H1 (cell line): ENCODE results near the gene SLC36A2. TPM values are rescaled to one million over a fixed set of nuclear protein-coding genes. Genes with fewer than 3 reads are reported as not detected.
A peak's percentile ranks its signal among the peaks of the same experiment; 100 is the strongest.

Source experiments
- CTCF ChIA-PET: fragments of 300-600 bp; sonication (Branson Sonifier 250); formaldehyde crosslinking; loops from one replicate; lab custom pipeline; 2021; ENCODE audit not compliant: partially characterized antibody; lab: Charles Lee
- POLR2A ChIA-PET: fragments of 300-600 bp; sonication (Branson Sonifier 250); formaldehyde crosslinking; loops from one replicate; lab custom pipeline; 2021; ENCODE audit warnings: inconsistent platforms; ENCODE audit not compliant: partially characterized antibody; lab: Charles Lee
- DNase-seq, 2 experiments: peaks; one replicate each; pipeline versions ENCODE4 v3.0.0 to v3.0.0-alpha.2; 2010 to 2022; ENCODE audit warnings: low spot score in 2 of 2, low read depth in 1 of 2, mixed read lengths in 1 of 2
- FAIRE-seq: peaks from 2 replicates; lab custom pipeline; 2011; peaks lifted over from hg19 to GRCh38; lab: Jason Lieb, UNC
- H2AFZ ChIP-seq: 2 replicates; pipeline ENCODE4 v1.8.1; 2012; ENCODE audit warnings: low read length, inconsistent platforms
- H2AK5ac ChIP-seq: 2 replicates; pipeline ENCODE4 v1.6.1; 2013; ENCODE audit warnings: low read depth, low read length
- H2BK120ac ChIP-seq: replicated peaks from 2 replicates; pipeline ENCODE3; 2013; ENCODE audit warnings: low read depth, low read length, inconsistent platforms
- H2BK12ac ChIP-seq: 2 replicates; pipeline ENCODE4 v1.6.1; 2013; ENCODE audit warnings: low read depth, low read length
- H2BK15ac ChIP-seq: 2 replicates; pipeline ENCODE4 v1.6.1; 2013; ENCODE audit warnings: low read length
- H2BK20ac ChIP-seq: 2 replicates; pipeline ENCODE4 v1.6.1; 2013; ENCODE audit warnings: low read length
- H2BK5ac ChIP-seq: 2 replicates; pipeline ENCODE4 v1.6.1; 2013; ENCODE audit warnings: low read depth, low read length
- H3K14ac ChIP-seq: 2 replicates; pipeline ENCODE4 v1.6.1; 2013; ENCODE audit warnings: inconsistent platforms; ENCODE audit not compliant: insufficient read length
- H3K18ac ChIP-seq: 2 replicates; pipeline ENCODE4 v1.6.1; 2013; ENCODE audit warnings: low read length; ENCODE audit errors: extremely low read depth
- H3K23ac ChIP-seq: 2 replicates; pipeline ENCODE4 v1.6.1; 2013; ENCODE audit warnings: inconsistent platforms; ENCODE audit not compliant: insufficient read length
- H3K23me2 ChIP-seq: 2 replicates; pipeline ENCODE4 v1.6.1; 2013; ENCODE audit warnings: low read depth, low read length
- H3K27ac ChIP-seq: 2 replicates; pipeline ENCODE4 v1.6.1; 2011; ENCODE audit warnings: low read depth, low read length, inconsistent platforms
- H3K27me3 ChIP-seq, 4 experiments: replicated peaks in 1 of 4; 1 replicate in 1 of 4; 2 replicates in 3 of 4; pipeline versions ENCODE4 v1.6.1 to v1.8.1; 2011 to 2013; ENCODE audit warnings: low read length in 3 of 4, mild to moderate bottlenecking in 3 of 4, inconsistent platforms in 2 of 4, mixed read lengths in 2 of 4, moderate library complexity in 1 of 4; ENCODE audit not compliant: control insufficient read depth in 3 of 4, insufficient read depth in 3 of 4; ENCODE audit errors: extremely low read depth in 1 of 4
- H3K36me3 ChIP-seq, 4 experiments: 2 replicates each; pipeline versions ENCODE4 v1.6.1 to v1.8.1; 2011 to 2013; ENCODE audit warnings: mild to moderate bottlenecking in 4 of 4, low read length in 3 of 4, moderate library complexity in 2 of 4, control low read depth in 1 of 4, inconsistent platforms in 1 of 4; ENCODE audit not compliant: insufficient read depth in 4 of 4, control insufficient read depth in 2 of 4
- H3K4ac ChIP-seq: replicated peaks from 2 replicates; pipeline ENCODE3; 2013; ENCODE audit warnings: low read length, low read depth, mixed read lengths, inconsistent platforms; ENCODE audit not compliant: insufficient read length
- H3K4me1 ChIP-seq, 4 experiments: replicated peaks in 1 of 4; 1 replicate in 1 of 4; 2 replicates in 3 of 4; pipeline versions ENCODE4 v1.6.1 to v1.8.1; 2011 to 2013; ENCODE audit warnings: low read length in 3 of 4, inconsistent platforms in 2 of 4, mixed read lengths in 1 of 4; ENCODE audit not compliant: insufficient read depth in 4 of 4, control insufficient read depth in 3 of 4
- H3K4me2 ChIP-seq, 2 experiments: 2 replicates each; pipeline versions ENCODE4 v1.6.1 to v1.8.1; 2011 to 2013; ENCODE audit warnings: low read depth in 2 of 2, low read length in 2 of 2, control low read depth in 1 of 2, inconsistent platforms in 1 of 2, mild to moderate bottlenecking in 1 of 2; ENCODE audit not compliant: insufficient read depth in 1 of 2
- H3K4me3 ChIP-seq, 4 experiments: fragments of 200-600, 300-600 bp in 1 of 4; sonication (generic), shearing (Covaris generic), sonication (Bioruptor Twin) in 1 of 4; 2 replicates each; pipeline versions ENCODE4 v1.5.1 to v1.8.1; 2011 to 2016; ENCODE audit warnings: low read length in 4 of 4, low read depth in 3 of 4, control low read depth in 2 of 4, inconsistent platforms in 2 of 4, mild to moderate bottlenecking in 2 of 4, mixed read lengths in 1 of 4, moderate library complexity in 1 of 4; ENCODE audit not compliant: insufficient read depth in 2 of 4; ENCODE audit errors: extremely low read depth in 1 of 4
- H3K56ac ChIP-seq: replicated peaks from 2 replicates; pipeline ENCODE3; 2013; ENCODE audit warnings: low read depth, mild to moderate bottlenecking, mixed read lengths, low read length, inconsistent platforms; ENCODE audit not compliant: insufficient read length
- H3K79me1 ChIP-seq: 2 replicates; pipeline ENCODE4 v1.6.1; 2013; ENCODE audit warnings: low read depth, low read length, control low read depth
- H3K79me2 ChIP-seq, 2 experiments: 2 replicates each; pipeline versions ENCODE4 v1.6.1 to v1.8.1; 2012 to 2013; ENCODE audit warnings: low read length in 2 of 2, mild to moderate bottlenecking in 2 of 2, inconsistent platforms in 1 of 2; ENCODE audit not compliant: insufficient read depth in 2 of 2, control insufficient read depth in 1 of 2
- H3K9ac ChIP-seq, 4 experiments: replicated peaks in 1 of 4; 1 replicate in 1 of 4; 2 replicates in 3 of 4; pipeline versions ENCODE4 v1.6.1 to v1.8.1; 2011 to 2013; ENCODE audit warnings: low read depth in 3 of 4, low read length in 3 of 4, control low read depth in 2 of 4, mild to moderate bottlenecking in 2 of 4, moderate library complexity in 2 of 4, inconsistent platforms in 1 of 4; ENCODE audit errors: extremely low read depth in 1 of 4
- H3K9me3 ChIP-seq, 2 experiments: 2 replicates each; pipeline versions ENCODE4 v1.6.1 to v1.8.1; 2012 to 2013; ENCODE audit warnings: mild to moderate bottlenecking in 2 of 2, moderate library complexity in 2 of 2, control low read depth in 1 of 2, inconsistent platforms in 1 of 2, low read depth in 1 of 2, low read length in 1 of 2, mixed read lengths in 1 of 2; ENCODE audit not compliant: insufficient read depth in 2 of 2
- H4K20me1 ChIP-seq, 2 experiments: replicated peaks in 1 of 2; 2 replicates each; pipeline versions ENCODE3 to v1.8.1; 2011 to 2013; ENCODE audit warnings: inconsistent platforms in 2 of 2, low read length in 2 of 2, mild to moderate bottlenecking in 1 of 2; ENCODE audit not compliant: insufficient read depth in 2 of 2, control insufficient read depth in 1 of 2
- H4K5ac ChIP-seq: 2 replicates; pipeline ENCODE4 v1.6.1; 2013; ENCODE audit warnings: low read length, low read depth, mixed read lengths, inconsistent platforms; ENCODE audit not compliant: insufficient read length
- H4K8ac ChIP-seq: 2 replicates; pipeline ENCODE4 v1.8.0; 2013; ENCODE audit warnings: mild to moderate bottlenecking, moderate library complexity, low read length, inconsistent platforms; ENCODE audit not compliant: insufficient read depth; ENCODE audit errors: extremely low read depth
- H4K91ac ChIP-seq: replicated peaks from 2 replicates; pipeline ENCODE3; 2013; ENCODE audit warnings: low read length, mixed read lengths, inconsistent platforms; ENCODE audit not compliant: insufficient read length
- ASH2L ChIP-seq: fragments of 200-600, 300-600 bp; sonication (generic); IDR thresholded peaks from one replicate; pipeline ENCODE4 v1.7.1; 2017; ENCODE audit warnings: low read length
- KDM4A ChIP-seq: IDR thresholded peaks from one replicate; pipeline ENCODE4 v1.7.1; 2012; ENCODE audit warnings: low read depth, mild to moderate bottlenecking, moderate library complexity, low read length, inconsistent platforms; ENCODE audit not compliant: severe bottlenecking
- KDM5A ChIP-seq: fragments of 200-600 bp; IDR thresholded peaks from 2 replicates; pipeline ENCODE4 v1.7.1; 2012; ENCODE audit warnings: mild to moderate bottlenecking, low read length, inconsistent platforms, mixed read lengths
- NRF1 ChIP-seq: IDR thresholded peaks from 2 replicates; pipeline ENCODE4 v1.6.1; 2011; ENCODE audit warnings: mild to moderate bottlenecking, low read depth, low read length, improper control_type of control experiment
- SAP30 ChIP-seq: fragments of 300-600 bp; sonication (generic); IDR thresholded peaks from 2 replicates; pipeline ENCODE4 v1.7.1; 2012; ENCODE audit warnings: low read length, moderate library complexity, mild to moderate bottlenecking, inconsistent platforms; ENCODE audit not compliant: insufficient read depth, insufficient replicate concordance
- WGBS, 2 experiments: shearing (Covaris generic) in 1 of 2; methylation state at CpG; one replicate each; pipeline versions ENCODE4 v1.1.6 to v1.1.7; 2013 to 2015; ENCODE audit warnings: low lambda C conversion rate in 2 of 2, mixed read lengths in 2 of 2, inconsistent platforms in 1 of 2, low coverage in 1 of 2, missing lambda C conversion rate in 1 of 2; ENCODE audit not compliant: insufficient replicate concordance in 2 of 2, insufficient coverage in 1 of 2, insufficient read length in 1 of 2; ENCODE audit errors: extremely low coverage in 1 of 2, missing lambda C conversion rate in 1 of 2; 5-methylcytosine and 5-hydroxymethylcytosine counted together
- polyA plus RNA-seq, 7 experiments: library from polyadenylated mRNA; depleted of rRNA in 3 of 7; stranded (reverse) in 5 of 7; unstranded in 2 of 7; fragments of >200 nt in 5 of 7; fragments of 200-250 nt in 2 of 7; gene quantifications; 1 replicate in 5 of 7; 2 replicates in 1 of 7; 4 replicates in 1 of 7; pipeline versions ENCODE4 v1.2.1 to v1.2.3, GENCODE V29; 2011 to 2013; ENCODE audit warnings: missing spikeins in 2 of 7, mixed read lengths in 2 of 7
- total RNA-seq: library from RNA; stranded (reverse); fragmentation: NEBNext Ultra II Directional; extraction: Animal tissue kit (Norgen Biotek cat#: 25700); gene quantifications from 2 replicates; pipeline ENCODE4 v1.2.1, GENCODE V29; 2021

The SLC36A2 gene
- total and polyA plus RNA-seq, 2 of the 8 experiments (the other 6 are each of a cell fraction or from before 2014, with no cell fraction given): 0.30 TPM; not detected in 1

- no peaks in the 10 kb centered on the region for H3K23me2 ChIP-seq
- no peaks in the 10 kb centered on the region for H4K20me1 ChIP-seq
- 100% methylated on average over 2 of the region's 2 CpGs; no CpG with 5 or more reads in 1 of the 2 experiments for WGBS, 2 experiments
Measured at GRCh38 chr5:151382576-151382975, 35.2 kb upstream of the SLC36A2 start.

More at GRCh38 chr5:151382576-151382975, 35.2 kb upstream of the SLC36A2 start:
- Histone ChIP-seq H2BK20ac (no peak overlapping the region), H2AK5ac (no peak overlapping the region), H3K9me3 (no peaks in the 10 kb centered on the region; a peak in 1 of 4 replicates), H4K5ac (no peak overlapping the region), H3K23ac (no peak overlapping the region), H3K18ac (no peak overlapping the region), H2BK15ac (no peak overlapping the region), H4K8ac (no peak overlapping the region), H3K4me3 (no peak overlapping the region), H3K79me1 (no peaks in the 10 kb centered on the region), H3K27me3 (no peaks in the 10 kb centered on the region), H3K36me3 (no peaks in the 10 kb centered on the region), H2BK5ac (no peak overlapping the region), H3K27ac (no peak overlapping the region), H3K56ac (no peak overlapping the region)
- DNase-seq: no peak
- POLR2A ChIA-PET: no interaction called here
- TF ChIP-seq SAP30: no peak
- TF ChIP-seq NRF1: no peak
- TF ChIP-seq KDM4A: no peak
- TF ChIP-seq ASH2L: no peak
- TF ChIP-seq KDM5A: no peak
- TF ChIP-seq, all 59 proteins: peak for 0
- Histone ChIP-seq H3K4me2 (no peak overlapping the region), H2AFZ (0 out of 2 replicates have a peak overlapping the region, but pooled peaks have one; percentile 36), H3K4me1 (peaks cover 3 to 17% (median 13%) of the 10 kb centered on the region in 4 experiments), H3K4ac (no peak overlapping the region), H2BK12ac (no peak overlapping the region), H3K14ac (no peak overlapping the region), H3K9ac (no peak overlapping the region), H2BK120ac (no peak overlapping the region), H3K79me2 (no peaks in the 10 kb centered on the region), H4K91ac (no peak overlapping the region)
- CTCF ChIA-PET: interaction anchor here (0.7 to 2.4 kb wide), 5 partner anchors 47 to 909 kb away, joined by 3 to 8 read pairs (median 4); no protein-coding TSS in a partner anchor
- no peak for FAIRE-seq
